GM13977 (cell line): ENCODE measurements around the gene EXOC6B.
A peak's percentile ranks its signal among the peaks of the same experiment; 100 is the strongest.

Experiments
- DNase-seq: peaks from one replicate; pipeline ENCODE4 v3.0.0; 2012; ENCODE audit warnings: low spot score
- CTCF ChIP-seq: IDR thresholded peaks from 2 replicates; pipeline ENCODE4 v1.5.1; 2012; ENCODE audit warnings: mild to moderate bottlenecking, control low read depth; ENCODE audit not compliant: insufficient read depth; ENCODE audit errors: extremely low read depth, missing control alignments
- in situ Hi-C: fragments of 300-500 bp; cut with MboI; formaldehyde crosslinking; loops from one replicate; pipeline ENCODE4 v1.12.0; 2022; ENCODE audit warnings: low sequenced_read_pairs, low pct_unique_long_range_greater_than_20kb, mixed read lengths, inconsistent platforms; ENCODE audit not compliant: unreplicated experiment

Gene EXOC6B

DNA sequence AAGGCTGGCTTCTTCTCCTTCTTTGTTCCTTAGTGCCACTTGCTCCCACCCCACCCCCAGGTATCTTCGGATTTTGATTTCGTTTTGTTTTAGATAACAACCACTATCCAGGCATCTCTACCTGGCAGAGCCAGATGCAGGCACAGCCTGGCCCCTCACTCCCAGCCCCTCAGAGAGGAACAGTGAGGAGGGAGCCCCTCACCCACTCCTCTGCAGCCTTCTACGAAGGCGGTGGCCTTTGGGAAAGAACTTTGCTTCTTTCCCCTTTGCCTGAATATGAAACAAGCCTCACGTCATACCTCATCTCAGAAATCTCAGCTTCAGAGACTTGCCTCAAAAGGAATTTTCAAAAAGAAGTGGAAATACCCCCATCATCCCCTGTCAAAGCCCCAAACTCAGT is 671.9 kb downstream of the EXOC6B start:
- no peak for DNase-seq
- no peak for TF ChIP-seq CTCF
- in situ Hi-C loops: no loop called here

- in situ Hi-C loops: no loop called here
- no peak for DNase-seq
- TF ChIP-seq CTCF: no peak
These were observed 672.6 kb downstream of the EXOC6B start for GRCh38 chr2:72153026-72153791.

DNA sequence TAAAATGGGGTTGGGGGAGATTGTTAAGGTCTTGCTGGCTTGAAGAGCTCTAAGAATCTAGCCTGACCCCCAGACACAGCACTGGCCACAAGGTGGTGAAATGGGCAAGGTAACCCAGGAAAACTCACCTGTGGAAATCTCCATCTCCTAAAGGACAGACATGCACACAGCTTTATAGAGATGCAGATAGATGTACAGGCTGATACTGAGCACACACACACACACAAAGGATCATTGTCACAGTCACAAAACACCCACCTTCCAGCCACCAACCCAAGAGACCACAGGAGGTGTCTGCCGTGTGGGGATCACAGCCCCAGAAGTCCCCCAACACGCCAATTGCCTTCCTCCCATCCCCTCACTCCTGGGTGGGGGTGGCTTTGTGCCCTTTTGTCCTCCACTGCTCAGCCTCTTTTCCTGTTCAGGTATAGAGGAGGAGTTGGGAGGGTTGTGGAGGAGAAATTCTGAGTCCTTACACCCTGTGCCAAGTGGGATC is 674.9 kb downstream of the EXOC6B start:
- in situ Hi-C loops: no loop called here
- no peak for DNase-seq
- TF ChIP-seq CTCF: peak; percentile 17

- in situ Hi-C loops: no loop called here
- peak; percentile 77 for TF ChIP-seq CTCF
- DNase-seq: peak; percentile 88
These were observed 675.5 kb downstream of the EXOC6B start for GRCh38 chr2:72150157-72150860.

GRCh38 chr2:72149556-72150156 is 676.2 kb downstream of the EXOC6B start:
- peak; percentile 39 for DNase-seq
- no peak for TF ChIP-seq CTCF
- in situ Hi-C loops: no loop called here

- DNase-seq: peak; percentile 63
- no peak for TF ChIP-seq CTCF
- in situ Hi-C loops: no loop called here
These were observed 676.8 kb downstream of the EXOC6B start for GRCh38 chr2:72148837-72149555.
